CD4-positive, alpha-beta T cell treated with Interleukin-15 for 1 hour (primary cell): ENCODE data around the gene KLK3.
A peak's percentile ranks its signal among the peaks of the same experiment; 100 is the strongest.
"Not testable (repeated sequence)": the region's sequence is repeated elsewhere in the genome, so short reads cannot be mapped to it uniquely, and the experiment has no call there.

Experiments
- DNase-seq: peaks from one replicate; pipeline ENCODE4 v3.0.0-alpha.2; 2020

The KLK3 gene

GRCh38 chr19:50854636-50855410 lies at the start of gene KLK3:
Gene KLK3, plus strand, starts transcription at chr19:50854915. Its CDS starts 41 bp downstream, at chr19:50854956.
- DNase-seq, result no peak

GRCh38 chr19:50808856-50809255 lies 45.9 kb upstream of the KLK3 start:
- DNase-seq, result no peak

- DNase-seq, result not testable (repeated sequence)
Observed at GRCh38 chr19:50811622-50812238, 43.0 kb upstream of the KLK3 start.

- no peak for DNase-seq
Observed at GRCh38 chr19:50812474-50812873, 42.2 kb upstream of the KLK3 start.

GRCh38 chr19:50814883-50815282 lies 39.8 kb upstream of the KLK3 start:
- no peak for DNase-seq

- no peak for DNase-seq
Observed at GRCh38 chr19:50815439-50815838, 39.3 kb upstream of the KLK3 start.

GRCh38 chr19:50817941-50818858 lies 36.5 kb upstream of the KLK3 start:
- peak; percentile 45 for DNase-seq

GRCh38 chr19:50818859-50819472 lies 35.7 kb upstream of the KLK3 start:
- no peak for DNase-seq

GRCh38 chr19:50819636-50820035 lies 35.1 kb upstream of the KLK3 start:
- no peak for DNase-seq

GRCh38 chr19:50820086-50820485 lies 34.6 kb upstream of the KLK3 start:
- DNase-seq, result no peak

- no peak for DNase-seq
Observed at GRCh38 chr19:50820549-50821247, 34.0 kb upstream of the KLK3 start.

GRCh38 chr19:50821248-50821612 lies 33.5 kb upstream of the KLK3 start:
- no peak for DNase-seq

GRCh38 chr19:50821622-50822021 lies 33.1 kb upstream of the KLK3 start:
- DNase-seq, result no peak

GRCh38 chr19:50822661-50823208 lies 32.0 kb upstream of the KLK3 start:
- no peak for DNase-seq

GRCh38 chr19:50823389-50824042 lies 31.2 kb upstream of the KLK3 start, which contains the start of gene KLK1:
Gene KLK1, minus strand, starts transcription at chr19:50823787. Its CDS starts 39 bp downstream, at chr19:50823748.
- no peak for DNase-seq

GRCh38 chr19:50826492-50827240 lies 28.0 kb upstream of the KLK3 start:
- no peak for DNase-seq

GRCh38 chr19:50827476-50827875 lies 27.2 kb upstream of the KLK3 start:
- DNase-seq, result no peak

- no peak for DNase-seq
Observed at GRCh38 chr19:50829801-50830200, 24.9 kb upstream of the KLK3 start.

GRCh38 chr19:50830266-50831025 lies 24.3 kb upstream of the KLK3 start:
- DNase-seq, result no peak

- DNase-seq, result no peak
Observed at GRCh38 chr19:50831026-50831396, 23.7 kb upstream of the KLK3 start.
